Activated CD4-positive, alpha-beta T cell treated with anti-CD3 and anti-CD28 coated beads, Interleukin-10, Interleukin-2, amounts not matched to agents 100 ng/mL and 50 ng/mL, durations not matched to agents 16 hours and 8 hours (primary cell): ENCODE data around the gene AGMO.

Source experiments
- DNase-seq: peaks from one replicate; pipeline ENCODE4 v3.0.0-alpha.2; 2020

Gene AGMO

GRCh38 chr7:15452670-15453069, 109.1 kb downstream of the AGMO start:
- no peak for DNase-seq

GRCh38 chr7:15446722-15447121, 115.1 kb downstream of the AGMO start:
- DNase-seq, result no peak

- no peak for DNase-seq
Observed at GRCh38 chr7:15446280-15446679, 115.5 kb downstream of the AGMO start.

- no peak for DNase-seq
Observed at GRCh38 chr7:15441915-15442314, 119.9 kb downstream of the AGMO start.

- no peak for DNase-seq
Observed at GRCh38 chr7:15440482-15440881, 121.3 kb downstream of the AGMO start.

GRCh38 chr7:15439853-15440252, 122.0 kb downstream of the AGMO start:
- no peak for DNase-seq

GRCh38 chr7:15433151-15433550, 128.7 kb downstream of the AGMO start:
- DNase-seq, result no peak

- DNase-seq, result no peak
Observed at GRCh38 chr7:15430911-15431310, 130.9 kb downstream of the AGMO start.

- no peak for DNase-seq
Observed at GRCh38 chr7:15430191-15430590, 131.6 kb downstream of the AGMO start.

GRCh38 chr7:15424468-15424867, 137.3 kb downstream of the AGMO start:
- DNase-seq, result no peak

GRCh38 chr7:15419596-15419995, 142.2 kb downstream of the AGMO start:
- no peak for DNase-seq

- DNase-seq, result no peak
Observed at GRCh38 chr7:15418264-15418663, 143.6 kb downstream of the AGMO start.

- no peak for DNase-seq
Observed at GRCh38 chr7:15417341-15417988, 144.3 kb downstream of the AGMO start.

GRCh38 chr7:15411019-15411418, 150.8 kb downstream of the AGMO start:
- no peak for DNase-seq

GRCh38 chr7:15407910-15408309, 153.9 kb downstream of the AGMO start:
- no peak for DNase-seq

- no peak for DNase-seq
Observed at GRCh38 chr7:15403751-15404150, 158.1 kb downstream of the AGMO start.

- no peak for DNase-seq
Observed at GRCh38 chr7:15403315-15403714, 158.5 kb downstream of the AGMO start.

GRCh38 chr7:15402436-15403136, 159.2 kb downstream of the AGMO start:
- DNase-seq, result no peak

GRCh38 chr7:15400440-15400839, 161.4 kb downstream of the AGMO start:
- no peak for DNase-seq

- DNase-seq, result no peak
Observed at GRCh38 chr7:15399441-15399840, 162.4 kb downstream of the AGMO start.

GRCh38 chr7:15397922-15398760, 163.7 kb downstream of the AGMO start:
- DNase-seq, result no peak

GRCh38 chr7:15397159-15397550, 164.7 kb downstream of the AGMO start:
- DNase-seq, result no peak

GRCh38 chr7:15396210-15397158, 165.3 kb downstream of the AGMO start:
- DNase-seq, result no peak
